A549 (cell line): ENCODE measurements around the gene GPR18.

Experiments
- CBX8 ChIP-seq: fragments of 200-600 bp; sonication (generic); IDR thresholded peaks from 2 replicates; pipeline ENCODE4 v1.6.1; 2016
- EP300 ChIP-seq, 2 experiments: fragments of >200 bp; sonication (Bioruptor Twin); formaldehyde crosslinking; IDR thresholded peaks; 2 replicates in 1 of 2; 3 replicates in 1 of 2; pipeline ENCODE4 v1.6.1; 2016 to 2017
- NR3C1 ChIP-seq: fragments of >200 bp; sonication (Bioruptor Twin); formaldehyde crosslinking; IDR thresholded peaks from 3 replicates; pipeline ENCODE4 v1.6.1; 2017
- POLR2AphosphoS2 ChIP-seq: conservative IDR thresholded peaks from 2 replicates; pipeline ENCODE4 v1.6.1; 2012; ENCODE audit warnings: low read length, improper control_type of control experiment, inconsistent platforms
- RAD21 ChIP-seq, 2 experiments: fragments of >200 bp in 1 of 2; sonication (Bioruptor Twin) in 1 of 2; formaldehyde crosslinking in 1 of 2; IDR thresholded peaks in 1 of 2; conservative IDR thresholded peaks in 1 of 2; 2 replicates in 1 of 2; 3 replicates in 1 of 2; pipeline ENCODE4 v1.6.1; 2012 to 2018; ENCODE audit warnings: inconsistent platforms in 1 of 2
- TF ChIP-seq, protein P1 (sequence below): fragments of >200 bp; sonication (Bioruptor Twin); formaldehyde crosslinking; IDR thresholded peaks from 3 replicates; pipeline ENCODE4 v1.5.1; 2016
- TF ChIP-seq, protein P2 (sequence below): fragments of 200-600 bp; sonication (generic); IDR thresholded peaks from 2 replicates; pipeline ENCODE4 v1.6.1; 2016; ENCODE audit warnings: antibody characterized with exemption, mild to moderate bottlenecking, moderate library complexity

DNA sequence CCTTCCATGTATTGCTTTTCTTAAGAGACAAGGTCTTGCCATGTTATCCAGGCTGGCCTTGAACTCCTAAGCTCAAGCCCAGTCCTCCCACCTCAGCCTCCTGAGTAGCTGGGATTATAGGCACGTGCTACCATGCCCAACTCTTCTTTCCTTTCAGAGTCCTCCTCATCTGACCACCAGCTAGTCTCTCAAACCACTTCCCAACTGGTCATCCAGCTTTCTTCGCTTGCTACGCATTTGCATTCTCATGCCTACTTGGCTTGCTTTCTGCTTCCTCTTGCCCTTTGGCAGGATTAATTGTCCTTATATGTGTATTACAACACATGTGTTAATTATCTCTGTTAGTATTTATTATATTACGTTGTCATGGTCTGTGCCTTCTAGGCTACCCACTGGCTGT, 6.3 kb downstream of the GPR18 start:
- TF ChIP-seq, protein P1, sequence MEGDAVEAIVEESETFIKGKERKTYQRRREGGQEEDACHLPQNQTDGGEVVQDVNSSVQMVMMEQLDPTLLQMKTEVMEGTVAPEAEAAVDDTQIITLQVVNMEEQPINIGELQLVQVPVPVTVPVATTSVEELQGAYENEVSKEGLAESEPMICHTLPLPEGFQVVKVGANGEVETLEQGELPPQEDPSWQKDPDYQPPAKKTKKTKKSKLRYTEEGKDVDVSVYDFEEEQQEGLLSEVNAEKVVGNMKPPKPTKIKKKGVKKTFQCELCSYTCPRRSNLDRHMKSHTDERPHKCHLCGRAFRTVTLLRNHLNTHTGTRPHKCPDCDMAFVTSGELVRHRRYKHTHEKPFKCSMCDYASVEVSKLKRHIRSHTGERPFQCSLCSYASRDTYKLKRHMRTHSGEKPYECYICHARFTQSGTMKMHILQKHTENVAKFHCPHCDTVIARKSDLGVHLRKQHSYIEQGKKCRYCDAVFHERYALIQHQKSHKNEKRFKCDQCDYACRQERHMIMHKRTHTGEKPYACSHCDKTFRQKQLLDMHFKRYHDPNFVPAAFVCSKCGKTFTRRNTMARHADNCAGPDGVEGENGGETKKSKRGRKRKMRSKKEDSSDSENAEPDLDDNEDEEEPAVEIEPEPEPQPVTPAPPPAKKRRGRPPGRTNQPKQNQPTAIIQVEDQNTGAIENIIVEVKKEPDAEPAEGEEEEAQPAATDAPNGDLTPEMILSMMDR, result no peak
- TF ChIP-seq, protein P2, sequence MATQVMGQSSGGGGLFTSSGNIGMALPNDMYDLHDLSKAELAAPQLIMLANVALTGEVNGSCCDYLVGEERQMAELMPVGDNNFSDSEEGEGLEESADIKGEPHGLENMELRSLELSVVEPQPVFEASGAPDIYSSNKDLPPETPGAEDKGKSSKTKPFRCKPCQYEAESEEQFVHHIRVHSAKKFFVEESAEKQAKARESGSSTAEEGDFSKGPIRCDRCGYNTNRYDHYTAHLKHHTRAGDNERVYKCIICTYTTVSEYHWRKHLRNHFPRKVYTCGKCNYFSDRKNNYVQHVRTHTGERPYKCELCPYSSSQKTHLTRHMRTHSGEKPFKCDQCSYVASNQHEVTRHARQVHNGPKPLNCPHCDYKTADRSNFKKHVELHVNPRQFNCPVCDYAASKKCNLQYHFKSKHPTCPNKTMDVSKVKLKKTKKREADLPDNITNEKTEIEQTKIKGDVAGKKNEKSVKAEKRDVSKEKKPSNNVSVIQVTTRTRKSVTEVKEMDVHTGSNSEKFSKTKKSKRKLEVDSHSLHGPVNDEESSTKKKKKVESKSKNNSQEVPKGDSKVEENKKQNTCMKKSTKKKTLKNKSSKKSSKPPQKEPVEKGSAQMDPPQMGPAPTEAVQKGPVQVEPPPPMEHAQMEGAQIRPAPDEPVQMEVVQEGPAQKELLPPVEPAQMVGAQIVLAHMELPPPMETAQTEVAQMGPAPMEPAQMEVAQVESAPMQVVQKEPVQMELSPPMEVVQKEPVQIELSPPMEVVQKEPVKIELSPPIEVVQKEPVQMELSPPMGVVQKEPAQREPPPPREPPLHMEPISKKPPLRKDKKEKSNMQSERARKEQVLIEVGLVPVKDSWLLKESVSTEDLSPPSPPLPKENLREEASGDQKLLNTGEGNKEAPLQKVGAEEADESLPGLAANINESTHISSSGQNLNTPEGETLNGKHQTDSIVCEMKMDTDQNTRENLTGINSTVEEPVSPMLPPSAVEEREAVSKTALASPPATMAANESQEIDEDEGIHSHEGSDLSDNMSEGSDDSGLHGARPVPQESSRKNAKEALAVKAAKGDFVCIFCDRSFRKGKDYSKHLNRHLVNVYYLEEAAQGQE, result no peak
- no peak for TF ChIP-seq CBX8
- TF ChIP-seq POLR2AphosphoS2, result no peak
- TF ChIP-seq RAD21 (conservative IDR thresholded peaks at IDR 0.05 in 1 of 2, IDR thresholded peaks at IDR 0.05 in 1 of 2), result no peak
- TF ChIP-seq NR3C1, result no peak
- TF ChIP-seq EP300 (IDR thresholded peaks at IDR 0.05), result no peak
